GM18502 (cell line): ENCODE measurements around the gene TSPYL4.
"Not testable (repeated sequence)": the region's sequence is repeated elsewhere in the genome, so short reads cannot be mapped to it uniquely, and the experiment has no call there.

Experiments used
- ATAC-seq: cut with Tn5 transposase; IDR thresholded peaks from one replicate; pipeline ENCODE4 v1.9.1; 2021; ENCODE audit warnings: mild to moderate bottlenecking; ENCODE audit not compliant: unreplicated experiment, poor library complexity

The TSPYL4 gene

GRCh38 chr6:116253505-116254296 lies at the start of gene TSPYL4:
Gene TSPYL4 (minus strand): TSS chr6:116254075. CDS start chr6:116254008, 67 bp downstream.
- peak; percentile 100 for ATAC-seq

- ATAC-seq: no peak
These were observed 47.2 kb upstream of the TSPYL4 start for GRCh38 chr6:116301104-116301503.

- ATAC-seq: no peak
These were observed 46.7 kb upstream of the TSPYL4 start for GRCh38 chr6:116300566-116300965.

- ATAC-seq: no peak
These were observed 45.1 kb upstream of the TSPYL4 start for GRCh38 chr6:116298973-116299372.

- no peak for ATAC-seq
These were observed 44.4 kb upstream of the TSPYL4 start for GRCh38 chr6:116298273-116298672.

- no peak for ATAC-seq
These were observed 38.7 kb upstream of the TSPYL4 start for GRCh38 chr6:116292553-116292952.

- ATAC-seq: no peak
These were observed 38.0 kb upstream of the TSPYL4 start for GRCh38 chr6:116291701-116292396.

- no peak for ATAC-seq
These were observed 36.9 kb upstream of the TSPYL4 start for GRCh38 chr6:116290799-116291198.

GRCh38 chr6:116289876-116290275 lies 36.0 kb upstream of the TSPYL4 start:
- no peak for ATAC-seq

- ATAC-seq: peak; percentile 83
These were observed 33.9 kb upstream of the TSPYL4 start for GRCh38 chr6:116287689-116288282.

GRCh38 chr6:116286773-116287358 lies 33.0 kb upstream of the TSPYL4 start:
- no peak for ATAC-seq

- ATAC-seq: not testable (repeated sequence)
These were observed 31.1 kb upstream of the TSPYL4 start for GRCh38 chr6:116284984-116285383.

- no peak for ATAC-seq
These were observed 29.3 kb upstream of the TSPYL4 start for GRCh38 chr6:116283191-116283590.

- ATAC-seq: no peak
These were observed 28.8 kb upstream of the TSPYL4 start for GRCh38 chr6:116282698-116283097.

GRCh38 chr6:116280933-116281316 lies 27.1 kb upstream of the TSPYL4 start:
- no peak for ATAC-seq

GRCh38 chr6:116280161-116280932 lies 26.5 kb upstream of the TSPYL4 start:
- no peak for ATAC-seq

- ATAC-seq: peak; percentile 96
These were observed 25.6 kb upstream of the TSPYL4 start, which contains the start of gene TSPYL1 for GRCh38 chr6:116279232-116280160. Gene TSPYL1 (minus strand): TSS chr6:116279930. CDS start chr6:116279830, 100 bp downstream.

- peak; percentile 1 for ATAC-seq
These were observed 25.0 kb upstream of the TSPYL4 start for GRCh38 chr6:116278854-116279231.

- ATAC-seq: no peak
These were observed 24.6 kb upstream of the TSPYL4 start for GRCh38 chr6:116278481-116278829.
